Tibial nerve (tissue), 4 donors: ENCODE data around the gene KIAA1958.

Source experiments
- EP300 ChIP-seq, 2 donors: sonication (generic); formaldehyde crosslinking; IDR thresholded peaks; one replicate each; pipeline ENCODE4 v1.6.1; 2017; ENCODE audit warnings: antibody characterized with exemption in 2 of 2, mild to moderate bottlenecking in 1 of 2
- TF ChIP-seq, protein P1 (sequence below), 5 experiments: fragments of 200-600 bp in 3 of 5; fragments of 450-650 bp in 2 of 5; sonication (generic) in 3 of 5; IDR thresholded peaks; one replicate each; pipeline ENCODE4 v1.5.1; 2016 to 2019; ENCODE audit warnings: antibody characterized with exemption in 5 of 5, mild to moderate bottlenecking in 3 of 5, moderate library complexity in 2 of 5

DNA sequence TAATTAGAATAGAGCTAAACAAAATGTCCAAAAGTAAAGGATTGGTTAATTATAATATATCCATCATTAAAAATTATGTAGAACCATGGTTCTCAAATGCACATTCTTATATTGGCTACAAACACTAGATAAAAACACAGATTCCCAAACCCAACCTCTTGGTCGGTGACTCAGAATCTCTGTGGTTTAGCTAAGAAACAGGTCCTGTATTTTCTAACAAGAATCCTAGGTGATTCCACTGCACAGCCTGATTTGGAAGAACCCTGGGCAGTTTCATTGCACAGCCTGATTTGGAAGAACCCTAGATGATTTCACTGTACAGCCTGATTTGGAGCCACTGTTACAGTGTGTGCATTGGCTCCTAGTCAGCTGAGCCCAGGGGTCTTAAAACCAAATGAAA, 67.9 kb downstream of the KIAA1958 start:
- TF ChIP-seq, protein P1, sequence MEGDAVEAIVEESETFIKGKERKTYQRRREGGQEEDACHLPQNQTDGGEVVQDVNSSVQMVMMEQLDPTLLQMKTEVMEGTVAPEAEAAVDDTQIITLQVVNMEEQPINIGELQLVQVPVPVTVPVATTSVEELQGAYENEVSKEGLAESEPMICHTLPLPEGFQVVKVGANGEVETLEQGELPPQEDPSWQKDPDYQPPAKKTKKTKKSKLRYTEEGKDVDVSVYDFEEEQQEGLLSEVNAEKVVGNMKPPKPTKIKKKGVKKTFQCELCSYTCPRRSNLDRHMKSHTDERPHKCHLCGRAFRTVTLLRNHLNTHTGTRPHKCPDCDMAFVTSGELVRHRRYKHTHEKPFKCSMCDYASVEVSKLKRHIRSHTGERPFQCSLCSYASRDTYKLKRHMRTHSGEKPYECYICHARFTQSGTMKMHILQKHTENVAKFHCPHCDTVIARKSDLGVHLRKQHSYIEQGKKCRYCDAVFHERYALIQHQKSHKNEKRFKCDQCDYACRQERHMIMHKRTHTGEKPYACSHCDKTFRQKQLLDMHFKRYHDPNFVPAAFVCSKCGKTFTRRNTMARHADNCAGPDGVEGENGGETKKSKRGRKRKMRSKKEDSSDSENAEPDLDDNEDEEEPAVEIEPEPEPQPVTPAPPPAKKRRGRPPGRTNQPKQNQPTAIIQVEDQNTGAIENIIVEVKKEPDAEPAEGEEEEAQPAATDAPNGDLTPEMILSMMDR (IDR thresholded peaks at IDR 0.05): no peak
- TF ChIP-seq EP300 (IDR thresholded peaks at IDR 0.05): no peak
